OCI-LY1 (cell line): Measurements from ENCODE around the gene THNSL1.

Experiments
- EZH2 ChIP-seq: fragments of 200-600 bp; sonication (generic), shearing (Covaris generic); IDR thresholded peaks from 2 replicates; pipeline ENCODE4 v1.8.0; 2017; ENCODE audit warnings: borderline replicate concordance, mixed run types, mild to moderate bottlenecking, antibody characterized with exemption, low read length, moderate library complexity, mixed read lengths
- TF ChIP-seq, protein P1 (sequence below): fragments of 200-600 bp; sonication (generic), shearing (Covaris generic); IDR thresholded peaks from 2 replicates; pipeline ENCODE4 v1.5.1; 2017; ENCODE audit warnings: mild to moderate bottlenecking, antibody characterized with exemption, low read length, moderate library complexity, mixed read lengths

DNA sequence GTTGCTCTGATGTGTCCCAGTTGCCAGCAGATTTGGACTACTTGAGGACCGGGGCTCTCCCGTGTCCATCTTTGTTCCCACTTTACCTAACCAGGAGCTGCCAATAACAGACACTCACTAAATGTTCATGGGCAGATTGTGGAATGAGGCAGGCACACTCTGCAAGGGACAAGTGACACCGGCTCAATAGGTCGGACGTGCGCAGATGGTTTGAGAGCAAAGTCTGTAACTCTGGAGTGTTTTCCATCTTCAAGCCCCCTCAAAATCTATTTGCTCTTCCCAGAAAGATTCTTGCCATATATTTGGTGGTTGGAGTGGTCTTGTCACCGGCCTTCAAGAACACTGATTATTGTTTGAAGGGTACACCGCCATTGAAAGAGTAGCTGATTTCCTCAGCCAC is 47.2 kb downstream of the THNSL1 start:
- TF ChIP-seq, protein P1, sequence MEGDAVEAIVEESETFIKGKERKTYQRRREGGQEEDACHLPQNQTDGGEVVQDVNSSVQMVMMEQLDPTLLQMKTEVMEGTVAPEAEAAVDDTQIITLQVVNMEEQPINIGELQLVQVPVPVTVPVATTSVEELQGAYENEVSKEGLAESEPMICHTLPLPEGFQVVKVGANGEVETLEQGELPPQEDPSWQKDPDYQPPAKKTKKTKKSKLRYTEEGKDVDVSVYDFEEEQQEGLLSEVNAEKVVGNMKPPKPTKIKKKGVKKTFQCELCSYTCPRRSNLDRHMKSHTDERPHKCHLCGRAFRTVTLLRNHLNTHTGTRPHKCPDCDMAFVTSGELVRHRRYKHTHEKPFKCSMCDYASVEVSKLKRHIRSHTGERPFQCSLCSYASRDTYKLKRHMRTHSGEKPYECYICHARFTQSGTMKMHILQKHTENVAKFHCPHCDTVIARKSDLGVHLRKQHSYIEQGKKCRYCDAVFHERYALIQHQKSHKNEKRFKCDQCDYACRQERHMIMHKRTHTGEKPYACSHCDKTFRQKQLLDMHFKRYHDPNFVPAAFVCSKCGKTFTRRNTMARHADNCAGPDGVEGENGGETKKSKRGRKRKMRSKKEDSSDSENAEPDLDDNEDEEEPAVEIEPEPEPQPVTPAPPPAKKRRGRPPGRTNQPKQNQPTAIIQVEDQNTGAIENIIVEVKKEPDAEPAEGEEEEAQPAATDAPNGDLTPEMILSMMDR, result no peak
- no peak for TF ChIP-seq EZH2
